ENCODE data around the gene C2orf15. TPM values are rescaled to one million over a fixed set of nuclear protein-coding genes. Genes with fewer than 3 reads are reported as not detected.
A peak's percentile ranks its signal among the peaks of the same experiment; 100 is the strongest.

C2orf15 gene
- total RNA-seq, 1 experiment from 2014 or later: 0.56 TPM

- Histone ChIP-seq H3K27ac (ENCODE audit: low read depth, low read length, poor library complexity, severe bottlenecking) (peak within 1 kb of the TSS; percentile 68), H3K9me3 (ENCODE audit: low read depth, low read length, poor library complexity, severe bottlenecking) (no peaks in the 10 kb centered on the region), H3K4me1 (ENCODE audit: insufficient read depth, low read length, poor library complexity, severe bottlenecking) (peaks cover 13% of the 10 kb centered on the region), H3K4me3 (ENCODE audit: low read depth, low read length, poor library complexity, severe bottlenecking) (peak within 1 kb of the TSS; percentile 81), H3K36me3 (ENCODE audit: insufficient read depth, low read length, poor library complexity, severe bottlenecking) (no peaks in the 10 kb centered on the region), H3K27me3 (replicated peaks; ENCODE audit: insufficient read depth, low read depth, low read length, poor library complexity) (no peaks in the 10 kb centered on the region)
- DNase-seq (ENCODE audit: low spot score): peak; percentile 97
- ChIA-PET CTCF (interaction anchor here (0.7 kb wide), 2 partner anchors 13 to 245 kb away, joined by 3 to 4 read pairs; partner anchors contain the start of gene CRACDL), POLR2A (ENCODE audit: low non-redundant PET) (interaction anchor here (0.7 kb wide), 1 partner anchor 14 kb away, joined by 3 read pairs; no protein-coding TSS in a partner anchor)
- TSS peak; percentile 81 for BruUV-seq (replicated peaks)
- TF ChIP-seq EZH2 (IDR thresholded peaks at IDR 0.05; ENCODE audit: borderline replicate concordance, low read depth, low read length, poor library complexity, severe bottlenecking) (no peak), CTCF (conservative IDR thresholded peaks at IDR 0.05; ENCODE audit: low read depth, low read length) (no peak)
- intact Hi-C loops (cut with micrococcal nuclease; ENCODE audit: unreplicated experiment): loop anchor here (1.0 to 2.0 kb wide), 3 partner anchors 26 to 309 kb away; partner anchors contain the start of genes LIPT1, REV1, TSGA10 and TXNDC9
Observed at GRCh38 chr2:99180755-99181623, 39.5 kb downstream of the C2orf15 start, which contains the start of the genes MITD1 and MRPL30. Gene MITD1 (minus strand): TSS chr2:99181058. CDS start chr2:99180981, 77 bp downstream. Gene MRPL30 (plus strand): TSS chr2:99181184. CDS start chr2:99186204, 5,020 bp downstream.

- H3K27ac ChIP-seq (ENCODE audit: low read depth, low read length, poor library complexity, severe bottlenecking): peak overlapping the region; percentile 68
Observed at GRCh38 chr2:99181624-99182000, 40.1 kb downstream of the C2orf15 start.

More at GRCh38 chr2:99181624-99182000, 40.1 kb downstream of the C2orf15 start:
- peak; percentile 28 for DNase-seq (ENCODE audit: low spot score)
- H3K27me3 ChIP-seq (replicated peaks; ENCODE audit: insufficient read depth, low read depth, low read length, poor library complexity): no peaks in the 10 kb centered on the region
- peak overlapping the region; percentile 81 for H3K4me3 ChIP-seq (ENCODE audit: low read depth, low read length, poor library complexity, severe bottlenecking)
- no peaks in the 10 kb centered on the region for H3K9me3 ChIP-seq (ENCODE audit: low read depth, low read length, poor library complexity, severe bottlenecking)
- BruUV-seq (replicated peaks): no TSS peak
- intact Hi-C loops (cut with micrococcal nuclease; ENCODE audit: unreplicated experiment): loop anchor here (1.0 to 2.0 kb wide), 3 partner anchors 27 to 309 kb away; partner anchors contain the start of genes LIPT1, REV1, TSGA10 and TXNDC9
- H3K4me1 ChIP-seq (ENCODE audit: insufficient read depth, low read length, poor library complexity, severe bottlenecking): peaks cover 13% of the 10 kb centered on the region
- CTCF ChIA-PET: interaction anchor here (0.7 kb wide), 1 partner anchor 246 kb away, joined by 4 read pairs; the partner anchor contains the start of gene CRACDL
- no peaks in the 10 kb centered on the region for H3K36me3 ChIP-seq (ENCODE audit: insufficient read depth, low read length, poor library complexity, severe bottlenecking)
- TF ChIP-seq EZH2 (IDR thresholded peaks at IDR 0.05; ENCODE audit: borderline replicate concordance, low read depth, low read length, poor library complexity, severe bottlenecking): no peak
- no peak for TF ChIP-seq CTCF (conservative IDR thresholded peaks at IDR 0.05; ENCODE audit: low read depth, low read length)
- POLR2A ChIA-PET (ENCODE audit: low non-redundant PET): no interaction called here
